Skeletal muscle satellite cell (primary cell): ENCODE results near the gene SERPINB3. TPM values are rescaled to one million over a fixed set of nuclear protein-coding genes. Genes with fewer than 3 reads are reported as not detected.
"Not testable (repeated sequence)": the region's sequence is repeated elsewhere in the genome, so short reads cannot be mapped to it uniquely, and the experiment has no call there.

ENCODE experiments used
- H3K27me3 ChIP-seq: 2 replicates; pipeline ENCODE4 v1.7.0; 2013; ENCODE audit warnings: low read length; ENCODE audit not compliant: control insufficient read depth, insufficient read depth
- H3K36me3 ChIP-seq: 2 replicates; pipeline ENCODE4 v1.7.0; 2013; ENCODE audit warnings: mild to moderate bottlenecking, control low read depth, low read length; ENCODE audit not compliant: insufficient read depth
- H3K4me1 ChIP-seq: 2 replicates; pipeline ENCODE4 v1.7.0; 2013; ENCODE audit warnings: low read length; ENCODE audit not compliant: control insufficient read depth, insufficient read depth
- H3K4me2 ChIP-seq: 2 replicates; pipeline ENCODE4 v1.7.0; 2013; ENCODE audit warnings: mild to moderate bottlenecking, low read length
- H3K4me3 ChIP-seq: 2 replicates; pipeline ENCODE4 v1.7.0; 2013; ENCODE audit warnings: low read length
- H3K9ac ChIP-seq: 2 replicates; pipeline ENCODE4 v1.7.0; 2013; ENCODE audit warnings: mild to moderate bottlenecking, low read depth, low read length, moderate library complexity
- H3K9me3 ChIP-seq: replicated peaks from 2 replicates; pipeline ENCODE4 v1.7.0; 2013; ENCODE audit warnings: mild to moderate bottlenecking, control low read depth, low read length
- total RNA-seq: library from RNA; depleted of rRNA; stranded (reverse); fragments of >200 nt; gene quantifications from 2 replicates; pipeline ENCODE4 v1.2.3, GENCODE V29; 2012; rRNA removed

Gene SERPINB3
- total RNA-seq = not detected in 2 replicates

DNA sequence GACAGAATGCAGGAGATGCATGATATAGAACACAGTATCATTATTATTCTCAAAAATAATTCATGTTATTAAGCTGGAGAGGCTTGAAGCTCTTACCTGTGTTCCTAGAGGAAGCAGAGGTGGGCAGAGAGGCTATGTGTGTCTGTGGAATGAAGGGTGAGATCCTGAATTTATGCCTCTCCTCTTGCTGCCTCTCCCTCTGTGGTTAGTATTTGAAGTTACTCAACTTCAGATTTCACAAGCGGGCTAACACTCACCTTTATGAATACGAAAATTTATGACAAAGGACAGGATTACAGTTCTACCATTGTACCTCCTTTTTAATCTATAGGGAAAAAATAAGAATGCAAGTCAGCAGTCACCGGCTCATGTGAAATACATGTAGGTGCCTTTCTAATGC, at the start of gene SERPINB3:
TSS of gene SERPINB3 (minus strand) at position 144 of the 400 bp plus-strand sequence. CDS start 677 bp downstream, outside the sequence.
- H3K4me3 ChIP-seq, H3K4me2 ChIP-seq, H3K4me1 ChIP-seq, H3K27me3 ChIP-seq, H3K36me3 ChIP-seq, H3K9ac ChIP-seq, H3K9me3 ChIP-seq: not testable (repeated sequence)

DNA sequence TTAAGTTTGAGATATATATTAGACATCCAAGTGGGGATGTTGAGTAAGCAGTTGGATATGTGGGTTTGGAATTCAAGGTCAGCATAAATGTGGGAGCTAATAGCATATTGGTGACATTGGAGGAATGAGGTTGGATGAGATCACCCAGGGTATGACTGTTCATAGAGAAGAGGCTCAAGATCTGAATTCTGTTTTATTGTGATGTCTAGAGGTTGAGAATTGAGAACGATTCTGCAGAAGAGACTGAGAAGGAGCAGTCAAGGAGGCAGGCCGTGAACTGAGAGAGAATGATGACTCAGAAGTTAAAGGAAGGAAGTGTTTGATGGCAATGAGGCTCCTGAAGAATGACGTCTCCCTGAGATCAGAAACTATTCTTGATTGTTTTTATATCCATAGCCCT, 47.0 kb upstream of the SERPINB3 start:
- no peak overlapping the region for H3K4me2 ChIP-seq
- H3K27me3 ChIP-seq = no peaks in the 10 kb centered on the region
- no peaks in the 10 kb centered on the region for H3K36me3 ChIP-seq
- no peak overlapping the region for H3K4me3 ChIP-seq
- no peak overlapping the region for H3K9ac ChIP-seq
- peaks cover 12% of the 10 kb centered on the region for H3K4me1 ChIP-seq
- no peaks in the 10 kb centered on the region for H3K9me3 ChIP-seq

DNA sequence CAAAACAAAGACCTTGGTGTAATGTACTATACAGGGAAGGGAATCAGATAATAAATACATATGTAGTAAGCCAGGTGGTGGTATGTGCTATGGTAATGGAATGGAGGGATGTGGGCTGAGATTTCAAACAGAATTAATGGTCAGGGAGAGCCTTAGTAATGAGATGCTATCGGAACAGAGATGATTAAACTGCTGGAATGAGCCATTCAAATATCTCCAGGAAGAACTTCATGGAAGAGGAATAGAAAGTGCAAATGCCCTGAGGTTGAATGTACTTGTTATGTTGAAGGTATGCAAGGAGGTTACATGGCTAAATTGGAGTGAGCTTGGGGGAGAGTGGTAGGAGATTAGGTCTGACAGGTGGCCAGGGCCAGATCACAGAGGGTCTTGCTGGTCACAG, 46.1 kb upstream of the SERPINB3 start:
- peaks cover 12% of the 10 kb centered on the region for H3K4me1 ChIP-seq
- H3K27me3 ChIP-seq = no peaks in the 10 kb centered on the region
- no peaks in the 10 kb centered on the region for H3K9me3 ChIP-seq
- no peak overlapping the region for H3K4me3 ChIP-seq
- H3K4me2 ChIP-seq = no peak overlapping the region
- H3K36me3 ChIP-seq = no peaks in the 10 kb centered on the region
- no peak overlapping the region for H3K9ac ChIP-seq

DNA sequence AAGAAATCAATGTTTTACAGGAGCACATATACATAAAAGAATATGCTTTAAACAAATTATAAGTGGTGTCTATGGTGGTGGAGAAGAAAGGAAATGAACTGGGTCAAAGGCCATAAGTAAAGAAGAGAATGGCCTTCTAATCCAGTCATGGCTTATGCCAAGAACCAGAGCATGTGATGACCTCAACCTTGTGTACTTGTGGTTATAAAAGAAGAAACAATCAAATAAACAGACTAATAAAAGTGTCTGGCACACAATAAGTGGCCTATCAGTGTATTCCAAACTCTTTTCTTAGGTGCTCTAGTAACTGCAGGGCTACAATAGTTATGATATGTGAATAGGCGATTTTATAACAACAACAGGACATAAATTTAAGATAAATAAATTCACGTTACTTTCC, 43.7 kb upstream of the SERPINB3 start:
- peaks cover 4% of the 10 kb centered on the region for H3K27me3 ChIP-seq
- H3K9me3 ChIP-seq = no peaks in the 10 kb centered on the region
- H3K4me3 ChIP-seq = no peak overlapping the region
- H3K36me3 ChIP-seq = no peaks in the 10 kb centered on the region
- no peak overlapping the region for H3K4me2 ChIP-seq
- no peak overlapping the region for H3K9ac ChIP-seq
- H3K4me1 ChIP-seq = peaks cover 12% of the 10 kb centered on the region

DNA sequence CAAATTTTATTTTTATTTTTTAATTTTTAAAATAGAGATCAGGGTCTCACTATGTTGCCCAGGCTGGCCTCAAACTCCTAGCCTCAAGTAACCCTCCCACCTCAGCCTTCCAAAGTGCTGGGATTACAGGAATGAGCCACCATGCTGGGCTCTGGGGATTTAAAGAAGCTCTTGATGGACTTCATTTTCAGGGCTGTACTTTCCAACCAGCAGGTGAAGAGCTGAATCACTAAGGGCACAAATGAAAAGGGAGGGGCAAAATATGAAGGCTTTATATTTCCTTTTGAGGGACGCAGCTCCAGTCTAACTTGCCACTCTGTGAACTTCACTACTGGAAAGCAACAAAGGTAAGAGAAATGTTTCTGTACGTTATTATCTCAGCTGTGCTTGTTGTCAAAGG, 41.0 kb upstream of the SERPINB3 start, which contains the start of gene SERPINB11:
TSS of gene SERPINB11 (plus strand) at position 301 of the 400 bp plus-strand sequence. CDS start 7,234 bp downstream, outside the sequence.
- Histone ChIP-seq H3K9me3 (no peaks in the 10 kb centered on the region), H3K4me3 (no peak within 1 kb of the TSS), H3K9ac (no peak within 1 kb of the TSS), H3K4me2 (no peak within 1 kb of the TSS), H3K4me1 (peaks cover 3% of the 10 kb centered on the region), H3K27me3 (peaks cover 4% of the 10 kb centered on the region), H3K36me3 (no peaks in the 10 kb centered on the region)

DNA sequence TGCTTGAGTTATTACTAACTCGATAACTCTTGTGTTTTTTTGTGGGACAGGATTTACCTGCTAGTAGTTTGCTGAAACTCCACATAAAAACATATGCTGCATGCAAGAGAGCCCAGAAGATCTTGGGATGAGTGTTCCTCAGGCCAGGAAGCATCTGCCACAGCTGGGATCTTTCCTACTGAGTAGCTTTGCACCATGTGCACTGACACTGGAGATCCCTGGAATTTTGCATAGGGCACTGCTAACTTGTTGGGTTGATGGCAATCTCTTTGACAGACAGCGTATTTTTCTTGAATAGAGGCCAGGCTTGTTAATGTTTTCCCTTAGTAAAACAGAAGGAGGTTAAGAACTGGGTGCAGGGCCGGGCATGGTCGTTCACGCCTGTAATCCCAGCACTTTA, 40.3 kb upstream of the SERPINB3 start:
- Histone ChIP-seq H3K4me3 (no peak overlapping the region), H3K27me3 (peaks cover 4% of the 10 kb centered on the region), H3K4me2 (no peak overlapping the region), H3K4me1 (peaks cover 5% of the 10 kb centered on the region), H3K36me3 (no peaks in the 10 kb centered on the region), H3K9ac (no peak overlapping the region), H3K9me3 (no peaks in the 10 kb centered on the region)

DNA sequence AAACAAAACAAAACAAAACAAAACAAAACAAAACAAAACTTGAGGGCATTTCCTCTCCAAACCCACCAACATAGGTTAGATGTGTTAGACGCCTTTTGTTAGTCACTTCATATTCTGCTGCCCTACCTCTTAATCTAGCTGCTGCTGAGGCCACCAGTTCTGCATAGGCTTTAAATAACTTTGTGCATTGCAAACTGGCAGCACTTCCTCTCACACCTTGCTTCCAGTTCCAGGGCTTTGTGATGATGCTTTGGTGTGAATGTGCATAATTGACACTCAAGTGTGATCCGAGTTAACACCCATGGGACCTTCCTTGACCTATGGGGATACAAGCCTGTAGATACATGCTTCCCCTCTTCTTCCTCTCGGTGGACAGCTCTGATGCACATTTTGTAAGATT, 38.8 kb upstream of the SERPINB3 start:
- H3K27me3 ChIP-seq = peaks cover 4% of the 10 kb centered on the region
- peaks cover 3% of the 10 kb centered on the region for H3K4me1 ChIP-seq
- no peak overlapping the region for H3K4me2 ChIP-seq
- no peaks in the 10 kb centered on the region for H3K9me3 ChIP-seq
- no peak overlapping the region for H3K9ac ChIP-seq
- H3K36me3 ChIP-seq = no peaks in the 10 kb centered on the region
- no peak overlapping the region for H3K4me3 ChIP-seq

DNA sequence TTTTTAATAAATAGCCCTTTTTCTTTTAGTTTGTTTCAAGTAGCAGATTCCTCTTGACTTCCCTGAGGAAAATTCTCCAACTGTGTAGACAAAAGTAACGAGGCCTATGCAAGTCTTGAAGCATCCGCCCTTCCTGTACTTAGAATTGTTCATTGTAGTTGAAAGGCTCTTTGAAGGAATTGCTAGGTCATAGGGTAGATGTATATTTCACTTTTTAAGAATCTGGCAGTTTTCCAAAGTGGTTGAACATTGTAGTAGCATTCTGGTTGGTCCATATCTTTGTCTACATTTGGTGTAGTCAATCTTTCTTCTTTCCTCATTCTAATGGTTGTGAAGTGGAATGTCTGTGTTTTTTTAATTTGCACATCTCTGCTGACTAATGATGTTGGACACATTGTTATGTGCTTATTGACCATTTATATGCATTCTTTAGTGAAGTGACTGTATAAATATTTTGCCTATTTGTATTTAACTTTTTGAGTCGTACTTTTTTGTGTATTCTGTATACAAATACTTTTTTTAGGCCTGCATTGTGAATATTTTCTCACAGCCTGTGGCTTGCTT, 35.5 kb upstream of the SERPINB3 start:
- Histone ChIP-seq H3K4me2 (no peak overlapping the region), H3K4me3 (no peak overlapping the region), H3K36me3 (no peaks in the 10 kb centered on the region), H3K27me3 (peaks cover 4% of the 10 kb centered on the region), H3K9me3 (no peaks in the 10 kb centered on the region), H3K9ac (no peak overlapping the region), H3K4me1 (peaks cover 3% of the 10 kb centered on the region)

DNA sequence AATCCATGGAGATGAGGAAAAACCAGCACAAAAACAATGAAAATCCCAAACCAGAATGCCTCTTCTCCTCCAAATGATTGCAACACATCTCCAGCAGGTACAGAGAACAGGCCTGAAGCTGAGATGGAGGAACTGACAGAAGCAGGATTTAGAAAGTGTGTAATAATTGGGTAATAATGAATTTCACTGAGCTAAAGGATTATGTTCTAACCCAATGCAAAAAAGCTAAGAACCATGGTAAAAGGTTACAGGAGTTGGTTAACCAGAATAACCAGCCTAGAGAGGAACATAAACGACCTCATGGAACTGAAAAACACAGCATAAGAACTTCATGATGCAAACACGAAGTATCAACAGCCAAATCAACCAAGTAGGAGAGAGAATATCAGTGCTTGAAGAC, 27.4 kb upstream of the SERPINB3 start:
- H3K9me3 ChIP-seq = no peaks in the 10 kb centered on the region

DNA sequence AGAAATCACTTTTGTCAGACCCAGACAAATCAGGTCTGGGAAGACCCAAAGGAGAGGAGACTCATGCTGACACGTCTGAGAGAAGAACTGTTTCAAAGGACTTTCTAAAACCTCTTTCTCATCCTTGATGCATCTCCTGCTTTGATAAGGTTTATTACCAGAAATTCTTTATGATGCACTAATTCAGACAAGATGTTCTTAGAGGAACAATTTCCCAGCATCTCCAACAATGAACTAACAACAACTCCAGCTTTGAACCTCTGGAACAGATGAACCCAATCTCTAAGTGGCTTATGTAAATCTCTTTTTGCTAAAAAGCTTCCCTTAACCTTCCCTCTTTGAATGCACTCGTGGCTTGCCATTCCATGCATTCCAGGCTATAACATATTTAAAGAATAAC, 25.2 kb upstream of the SERPINB3 start:
- Histone ChIP-seq H3K36me3 (no peaks in the 10 kb centered on the region), H3K9ac (no peak overlapping the region), H3K27me3 (no peaks in the 10 kb centered on the region), H3K4me1 (peaks cover 14% of the 10 kb centered on the region), H3K4me3 (no peak overlapping the region), H3K9me3 (no peaks in the 10 kb centered on the region), H3K4me2 (no peak overlapping the region)

More for the DNA sequence above, 27.4 kb upstream of the SERPINB3 start:
- no peak overlapping the region for H3K4me3 ChIP-seq
- no peaks in the 10 kb centered on the region for H3K4me1 ChIP-seq
- H3K4me2 ChIP-seq = no peak overlapping the region
- no peak overlapping the region for H3K9ac ChIP-seq
- no peaks in the 10 kb centered on the region for H3K27me3 ChIP-seq
- no peaks in the 10 kb centered on the region for H3K36me3 ChIP-seq

DNA sequence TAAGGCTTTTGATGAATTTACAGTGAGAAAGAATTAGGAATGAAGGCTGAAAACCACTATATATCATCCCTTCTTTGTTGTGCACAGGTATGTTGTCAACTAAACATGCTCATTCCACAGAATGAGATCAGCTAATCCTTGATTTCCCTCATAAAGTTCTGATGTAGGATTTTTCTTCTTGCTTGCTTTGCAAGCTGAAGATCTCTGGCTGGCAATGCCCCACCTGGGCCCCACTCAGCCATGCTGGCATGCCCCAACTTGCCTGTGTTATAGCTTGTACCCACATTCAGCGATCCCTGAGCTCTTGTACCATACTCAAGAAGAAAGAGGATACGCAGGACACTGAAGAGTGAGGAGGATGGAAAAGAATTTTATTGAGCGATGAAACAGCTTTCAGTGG, 23.0 kb upstream of the SERPINB3 start:
- H3K36me3 ChIP-seq = no peaks in the 10 kb centered on the region

DNA sequence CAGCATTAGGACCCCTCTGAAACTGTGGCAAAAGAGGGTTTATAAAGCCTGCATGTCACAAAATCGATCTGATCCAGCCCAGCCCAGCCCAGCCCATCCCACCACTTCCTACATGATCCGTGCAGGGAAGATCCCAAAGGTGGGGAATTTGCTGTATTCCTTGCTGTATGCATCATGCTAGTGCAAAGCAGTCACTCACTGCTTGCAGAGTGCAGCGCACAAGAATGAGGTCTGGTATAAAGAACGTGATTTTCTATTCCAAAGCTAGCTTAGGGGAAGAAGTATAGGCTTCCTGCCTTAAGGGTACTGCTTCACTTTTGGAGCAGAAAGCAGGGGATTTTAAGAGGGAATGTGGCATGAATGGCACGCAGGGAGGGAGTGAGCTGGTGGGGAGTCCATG, 22.2 kb upstream of the SERPINB3 start:
- H3K4me1 ChIP-seq = peaks cover 14% of the 10 kb centered on the region
- H3K4me2 ChIP-seq = no peak overlapping the region
- H3K9me3 ChIP-seq = no peaks in the 10 kb centered on the region
- no peaks in the 10 kb centered on the region for H3K27me3 ChIP-seq
- no peaks in the 10 kb centered on the region for H3K36me3 ChIP-seq
- no peak overlapping the region for H3K4me3 ChIP-seq
- peak overlapping the region; percentile 79 for H3K9ac ChIP-seq

More for the DNA sequence above, 23.0 kb upstream of the SERPINB3 start:
- Histone ChIP-seq H3K4me1 (peaks cover 14% of the 10 kb centered on the region), H3K9ac (no peak overlapping the region), H3K27me3 (no peaks in the 10 kb centered on the region), H3K4me3 (no peak overlapping the region), H3K9me3 (no peaks in the 10 kb centered on the region), H3K4me2 (no peak overlapping the region)
